ENCODE results near the gene FAHD2A.

The FAHD2A gene

DNA sequence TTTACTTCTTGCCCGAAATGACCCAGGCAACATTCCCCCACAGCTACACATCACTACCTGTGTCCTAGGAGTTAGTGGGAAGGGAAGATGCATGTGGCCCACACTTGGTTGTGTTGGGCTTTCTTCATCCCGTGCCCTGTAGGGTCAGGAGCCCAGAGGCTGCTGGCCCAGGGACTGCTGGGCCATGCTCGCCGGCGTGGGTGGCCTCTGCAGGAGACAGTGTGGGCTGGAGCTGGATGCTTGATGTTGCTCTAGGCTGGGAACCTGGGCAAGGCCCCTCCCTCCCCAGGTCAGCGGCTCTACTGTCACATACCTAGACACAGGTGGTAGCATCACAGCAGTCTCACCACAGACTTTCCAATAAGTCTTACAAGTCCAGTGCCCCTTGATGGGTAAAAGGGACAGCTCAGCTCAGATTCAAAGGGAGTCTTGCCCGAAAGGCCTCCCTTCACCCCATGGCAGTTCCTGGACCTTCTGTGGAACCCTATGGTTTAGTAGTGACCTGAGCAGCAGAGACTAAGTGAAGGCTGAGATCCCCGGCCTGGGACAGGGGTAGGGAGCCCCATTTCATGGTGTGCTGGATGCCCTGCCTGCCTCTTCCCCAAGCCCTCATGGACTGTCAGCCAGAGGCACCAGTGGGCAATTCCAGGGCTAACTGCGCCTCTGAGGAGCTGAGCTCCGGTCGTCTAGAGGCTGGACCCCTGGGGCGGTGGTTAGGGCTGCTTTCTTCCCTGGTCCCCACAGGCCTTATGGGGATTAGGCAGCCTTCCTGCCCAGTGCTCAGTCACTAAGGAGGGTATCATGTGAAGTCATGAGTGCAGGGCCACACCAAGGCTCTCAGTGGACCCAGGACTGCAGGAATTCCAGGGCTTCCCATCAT, 45.4 kb upstream of the FAHD2A start:
- Histone ChIP-seq H3K9me3 (no peaks in the 10 kb centered on the region), H3K4me1 (ENCODE audit: control insufficient read depth in 1 of 2, insufficient read depth in 1 of 2, low read depth in 1 of 2, low read length in 1 of 2) (no peaks in the 10 kb centered on the region), H3K27me3 (peaks cover 7% of the 10 kb centered on the region), H3K4me3 (ENCODE audit: low read depth in 1 of 2, low read length in 1 of 2) (no peak overlapping the region), H3K27ac (no peak overlapping the region), H3K36me3 (no peaks in the 10 kb centered on the region)
- TF ChIP-seq, protein P1, sequence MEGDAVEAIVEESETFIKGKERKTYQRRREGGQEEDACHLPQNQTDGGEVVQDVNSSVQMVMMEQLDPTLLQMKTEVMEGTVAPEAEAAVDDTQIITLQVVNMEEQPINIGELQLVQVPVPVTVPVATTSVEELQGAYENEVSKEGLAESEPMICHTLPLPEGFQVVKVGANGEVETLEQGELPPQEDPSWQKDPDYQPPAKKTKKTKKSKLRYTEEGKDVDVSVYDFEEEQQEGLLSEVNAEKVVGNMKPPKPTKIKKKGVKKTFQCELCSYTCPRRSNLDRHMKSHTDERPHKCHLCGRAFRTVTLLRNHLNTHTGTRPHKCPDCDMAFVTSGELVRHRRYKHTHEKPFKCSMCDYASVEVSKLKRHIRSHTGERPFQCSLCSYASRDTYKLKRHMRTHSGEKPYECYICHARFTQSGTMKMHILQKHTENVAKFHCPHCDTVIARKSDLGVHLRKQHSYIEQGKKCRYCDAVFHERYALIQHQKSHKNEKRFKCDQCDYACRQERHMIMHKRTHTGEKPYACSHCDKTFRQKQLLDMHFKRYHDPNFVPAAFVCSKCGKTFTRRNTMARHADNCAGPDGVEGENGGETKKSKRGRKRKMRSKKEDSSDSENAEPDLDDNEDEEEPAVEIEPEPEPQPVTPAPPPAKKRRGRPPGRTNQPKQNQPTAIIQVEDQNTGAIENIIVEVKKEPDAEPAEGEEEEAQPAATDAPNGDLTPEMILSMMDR (IDR thresholded peaks at IDR 0.05) = no peak

DNA sequence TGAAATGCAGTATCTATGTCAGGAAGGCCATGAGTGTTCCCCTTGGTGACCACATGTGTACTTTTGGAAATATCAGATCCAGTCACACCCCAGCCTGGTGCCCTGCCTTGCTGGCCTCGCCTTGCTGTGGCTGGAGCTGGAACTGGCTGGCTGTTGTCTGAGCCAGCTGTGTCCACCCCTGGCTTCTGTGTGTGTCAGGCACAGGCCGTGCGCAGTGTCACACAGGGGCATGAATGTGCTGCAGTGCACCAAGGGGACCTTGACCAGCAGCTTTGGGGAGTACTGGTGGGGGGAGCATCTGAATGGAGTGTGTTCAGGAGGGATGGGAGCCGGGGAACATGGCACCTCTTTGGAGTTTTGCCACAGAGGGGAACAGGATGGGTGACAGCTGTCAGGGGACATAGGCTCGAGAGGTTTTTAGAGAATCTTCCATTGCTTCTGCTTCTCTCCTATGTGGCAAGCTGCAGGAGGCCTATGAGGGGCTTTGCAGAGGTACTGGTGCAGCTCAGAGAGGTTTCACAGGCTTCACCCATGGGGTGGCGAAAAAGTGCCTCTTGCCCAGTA, 44.7 kb upstream of the FAHD2A start:
- TF ChIP-seq, protein P1 (IDR thresholded peaks at IDR 0.05) = no peak

DNA sequence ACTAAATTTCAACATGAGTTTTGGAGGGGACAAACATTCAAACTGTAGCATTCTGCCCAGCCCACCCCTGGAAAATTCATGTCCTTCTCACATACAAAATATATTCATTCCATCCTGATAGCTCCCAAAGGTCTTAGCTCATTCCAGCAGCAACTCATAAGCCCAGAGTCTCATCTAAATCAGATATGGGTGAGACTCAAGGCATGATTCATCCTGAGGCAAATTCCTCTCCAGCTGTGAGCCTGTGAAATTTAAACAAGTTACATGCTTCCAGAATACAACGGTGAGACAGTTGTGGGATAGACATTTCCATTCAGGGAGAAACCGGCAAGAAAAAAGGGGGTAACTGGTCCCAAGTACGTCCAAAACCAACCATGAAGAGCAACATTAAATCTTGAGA, 43.5 kb upstream of the FAHD2A start:
- Histone ChIP-seq H3K9me3 (no peaks in the 10 kb centered on the region), H3K4me1 (ENCODE audit: control insufficient read depth in 1 of 2, insufficient read depth in 1 of 2, low read depth in 1 of 2, low read length in 1 of 2) (no peaks in the 10 kb centered on the region)

More for the DNA sequence above, 44.7 kb upstream of the FAHD2A start:
- Histone ChIP-seq H3K4me1 (ENCODE audit: control insufficient read depth in 1 of 2, insufficient read depth in 1 of 2, low read depth in 1 of 2, low read length in 1 of 2) (no peaks in the 10 kb centered on the region), H3K27me3 (peaks cover 7% of the 10 kb centered on the region), H3K27ac (no peak overlapping the region), H3K9me3 (no peaks in the 10 kb centered on the region), H3K36me3 (no peaks in the 10 kb centered on the region), H3K4me3 (ENCODE audit: low read depth in 1 of 2, low read length in 1 of 2) (no peak overlapping the region)

DNA sequence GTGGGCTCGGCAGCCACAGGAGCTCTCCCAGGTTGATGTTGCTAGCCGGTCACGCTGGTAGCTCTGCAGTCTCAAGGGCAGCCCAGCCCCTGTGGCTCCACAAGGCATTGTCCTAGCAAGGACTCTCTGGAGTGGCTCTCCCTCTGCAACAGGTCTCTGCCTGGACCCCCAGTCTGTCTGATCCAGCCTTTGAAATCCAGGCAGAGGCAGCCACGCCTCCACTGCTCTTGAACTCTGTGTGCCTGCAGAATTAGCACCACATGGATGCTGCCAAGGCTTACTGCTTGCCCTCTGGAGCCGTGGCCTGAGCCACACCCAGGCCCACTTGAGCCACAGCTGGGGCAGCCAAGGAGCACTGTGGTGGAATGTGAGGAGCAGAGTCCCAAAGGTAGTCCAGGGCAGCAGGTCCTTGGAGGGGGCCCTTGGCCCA, 43.0 kb upstream of the FAHD2A start:
- Histone ChIP-seq H3K36me3 (no peaks in the 10 kb centered on the region), H3K27me3 (peaks cover 7% of the 10 kb centered on the region), H3K4me3 (ENCODE audit: low read depth in 1 of 2, low read length in 1 of 2) (no peak overlapping the region), H3K4me1 (ENCODE audit: control insufficient read depth in 1 of 2, insufficient read depth in 1 of 2, low read depth in 1 of 2, low read length in 1 of 2) (no peaks in the 10 kb centered on the region), H3K27ac (no peak overlapping the region), H3K9me3 (no peaks in the 10 kb centered on the region)
- TF ChIP-seq, protein P1 (IDR thresholded peaks at IDR 0.05) = no peak

More for the DNA sequence above, 43.5 kb upstream of the FAHD2A start:
- TF ChIP-seq, protein P1 (IDR thresholded peaks at IDR 0.05) = no peak
- H3K27me3 ChIP-seq = peaks cover 7% of the 10 kb centered on the region
- H3K27ac ChIP-seq = no peak overlapping the region
- no peak overlapping the region for H3K4me3 ChIP-seq (ENCODE audit: low read depth in 1 of 2, low read length in 1 of 2)
- H3K36me3 ChIP-seq = no peaks in the 10 kb centered on the region

DNA sequence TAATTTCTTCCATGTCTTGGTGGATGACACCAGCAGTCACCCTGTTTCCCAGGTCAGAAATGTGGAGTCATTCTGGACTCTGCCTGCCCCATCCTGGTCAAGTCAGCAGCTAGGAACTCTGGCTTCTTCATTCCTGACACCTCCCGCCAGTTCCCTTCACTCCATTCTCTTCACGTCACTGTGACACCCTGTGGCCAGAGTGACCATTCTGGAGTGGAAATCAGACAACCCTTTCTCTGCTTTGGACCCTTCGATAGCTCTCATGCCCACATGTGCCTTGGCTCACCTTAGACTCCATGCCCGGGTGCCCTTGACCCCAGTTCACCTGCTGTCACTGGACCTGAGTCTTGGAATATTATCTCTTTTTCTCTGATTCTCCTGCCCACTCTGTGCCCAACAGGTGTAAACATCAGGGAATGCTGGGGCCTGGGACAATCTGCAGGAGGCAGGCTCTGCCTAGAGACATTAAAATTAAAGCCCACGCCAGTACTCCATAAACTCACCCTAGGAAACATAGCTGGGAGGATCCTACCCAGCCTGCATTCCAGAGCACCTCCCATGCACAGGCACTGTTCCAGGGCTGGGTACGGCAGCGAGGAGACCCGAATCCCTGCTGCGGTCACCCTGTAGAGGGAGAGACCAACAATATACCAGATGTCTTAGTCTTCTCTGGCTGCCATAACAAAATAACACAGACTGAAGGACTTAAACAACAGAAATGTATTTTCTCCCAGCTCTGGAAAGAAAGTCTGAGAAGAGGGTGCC, 41.1 kb upstream of the FAHD2A start:
- H3K9me3 ChIP-seq = no peaks in the 10 kb centered on the region
- H3K27me3 ChIP-seq = peaks cover 7% of the 10 kb centered on the region
- no peak overlapping the region for H3K4me3 ChIP-seq (ENCODE audit: low read depth in 1 of 2, low read length in 1 of 2)
- TF ChIP-seq, protein P1 (IDR thresholded peaks at IDR 0.05) = no peak
- H3K27ac ChIP-seq = no peak overlapping the region
- H3K36me3 ChIP-seq = no peaks in the 10 kb centered on the region
- no peaks in the 10 kb centered on the region for H3K4me1 ChIP-seq (ENCODE audit: control insufficient read depth in 1 of 2, insufficient read depth in 1 of 2, low read depth in 1 of 2, low read length in 1 of 2)

Data from neutrophil (primary cell).